ENCODE data around the gene CPAMD8. TPM values are rescaled to one million over a fixed set of nuclear protein-coding genes. Genes with fewer than 3 reads are reported as not detected.
"Not testable (repeated sequence)": the region's sequence is repeated elsewhere in the genome, so short reads cannot be mapped to it uniquely, and the experiment has no call there.

Gene CPAMD8
- total RNA-seq, 2 donors from 2014 or later, result 134 to 216 TPM

DNA sequence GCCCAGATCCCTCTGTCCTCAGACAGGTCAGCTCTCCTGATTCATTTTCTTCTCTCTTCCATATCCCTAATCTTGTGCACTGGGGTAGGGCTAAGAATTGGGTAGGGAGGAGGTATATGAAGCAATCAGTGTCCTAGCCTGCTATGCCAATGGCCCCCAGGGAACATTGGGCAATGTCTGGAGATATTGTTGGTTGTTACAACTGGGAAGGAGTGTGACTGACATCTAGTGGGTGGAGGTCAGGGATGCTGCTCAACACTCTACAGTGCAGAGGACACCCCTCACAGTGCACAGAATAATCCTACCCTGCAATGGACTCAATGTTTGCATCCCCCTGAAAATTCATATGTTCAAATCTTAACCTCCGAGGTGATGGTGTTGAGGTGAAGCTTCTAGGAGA lies 57.5 kb downstream of the CPAMD8 start:
- Histone ChIP-seq H3K4me1 (replicated peaks) (no peaks in the 10 kb centered on the region), H3K27me3 (replicated peaks; ENCODE audit: insufficient read depth) (no peaks in the 10 kb centered on the region), H3K27ac (no peak overlapping the region), H3K36me3 (no peaks in the 10 kb centered on the region), H3K4me3 (no peak overlapping the region), H3K9me3 (no peaks in the 10 kb centered on the region)
- DNase-seq (ENCODE audit: low spot score), result no peak
- 94% methylated on average over 1 of the region's 1 CpG for WGBS
- TF ChIP-seq POLR2A (IDR thresholded peaks at IDR 0.05), result no peak
- TF ChIP-seq, protein P1, sequence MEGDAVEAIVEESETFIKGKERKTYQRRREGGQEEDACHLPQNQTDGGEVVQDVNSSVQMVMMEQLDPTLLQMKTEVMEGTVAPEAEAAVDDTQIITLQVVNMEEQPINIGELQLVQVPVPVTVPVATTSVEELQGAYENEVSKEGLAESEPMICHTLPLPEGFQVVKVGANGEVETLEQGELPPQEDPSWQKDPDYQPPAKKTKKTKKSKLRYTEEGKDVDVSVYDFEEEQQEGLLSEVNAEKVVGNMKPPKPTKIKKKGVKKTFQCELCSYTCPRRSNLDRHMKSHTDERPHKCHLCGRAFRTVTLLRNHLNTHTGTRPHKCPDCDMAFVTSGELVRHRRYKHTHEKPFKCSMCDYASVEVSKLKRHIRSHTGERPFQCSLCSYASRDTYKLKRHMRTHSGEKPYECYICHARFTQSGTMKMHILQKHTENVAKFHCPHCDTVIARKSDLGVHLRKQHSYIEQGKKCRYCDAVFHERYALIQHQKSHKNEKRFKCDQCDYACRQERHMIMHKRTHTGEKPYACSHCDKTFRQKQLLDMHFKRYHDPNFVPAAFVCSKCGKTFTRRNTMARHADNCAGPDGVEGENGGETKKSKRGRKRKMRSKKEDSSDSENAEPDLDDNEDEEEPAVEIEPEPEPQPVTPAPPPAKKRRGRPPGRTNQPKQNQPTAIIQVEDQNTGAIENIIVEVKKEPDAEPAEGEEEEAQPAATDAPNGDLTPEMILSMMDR (IDR thresholded peaks at IDR 0.05), result peak in 1 of 4 experiments; percentile 9
- intact Hi-C loops (cut with DNase I), result no loop called here

DNA sequence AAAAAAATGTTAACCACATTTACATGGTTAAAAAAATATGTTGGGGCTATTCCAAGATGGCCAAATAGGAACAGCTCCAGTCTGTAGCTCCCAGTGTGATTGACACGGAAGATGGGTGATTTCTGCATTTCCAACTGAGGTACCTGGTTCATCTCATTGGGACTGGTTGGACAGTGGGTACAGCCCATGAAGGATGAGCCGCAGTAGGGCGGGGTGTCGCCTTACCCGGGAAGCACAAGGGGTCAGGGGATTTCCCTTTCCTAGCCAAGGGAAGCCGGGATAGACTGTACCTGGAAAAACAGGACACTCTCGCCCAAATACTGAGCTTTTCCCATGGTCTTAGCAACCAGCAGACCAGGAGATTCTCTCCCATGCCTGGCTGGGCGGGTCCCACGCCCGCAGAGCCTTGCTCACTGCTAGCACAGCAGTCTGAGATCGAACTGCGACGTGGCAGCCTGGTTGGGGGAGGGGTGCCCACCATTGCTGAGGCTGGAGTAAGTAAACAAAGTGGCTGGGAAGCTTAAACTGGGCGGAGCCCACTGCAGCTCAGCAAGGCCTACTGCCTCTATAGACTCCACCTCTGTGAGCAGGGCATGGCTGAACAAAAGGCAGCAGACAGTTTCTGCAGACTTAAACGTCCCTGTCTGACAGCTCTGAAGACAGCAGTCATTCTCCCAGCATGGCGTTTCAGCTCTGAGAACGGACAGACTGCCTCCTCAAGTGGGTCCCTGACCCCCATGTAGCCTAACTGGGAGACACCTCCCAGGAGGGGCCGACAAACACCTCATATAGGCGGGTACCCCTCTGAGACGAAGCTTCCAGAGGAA lies 65.4 kb downstream of the CPAMD8 start:
- peak overlapping the region; percentile 26 to 56 for H3K27ac ChIP-seq
- H3K4me1 ChIP-seq (replicated peaks), result peaks cover 23% of the 10 kb centered on the region
- H3K9me3 ChIP-seq; H3K4me3 ChIP-seq; H3K36me3 ChIP-seq; H3K27me3 ChIP-seq (replicated peaks; ENCODE audit: insufficient read depth); intact Hi-C loops (cut with DNase I): not testable (repeated sequence)
- WGBS, result 60% methylated on average over 20 of the region's 20 CpGs
- peak; percentile 32 for DNase-seq (ENCODE audit: low spot score)

DNA sequence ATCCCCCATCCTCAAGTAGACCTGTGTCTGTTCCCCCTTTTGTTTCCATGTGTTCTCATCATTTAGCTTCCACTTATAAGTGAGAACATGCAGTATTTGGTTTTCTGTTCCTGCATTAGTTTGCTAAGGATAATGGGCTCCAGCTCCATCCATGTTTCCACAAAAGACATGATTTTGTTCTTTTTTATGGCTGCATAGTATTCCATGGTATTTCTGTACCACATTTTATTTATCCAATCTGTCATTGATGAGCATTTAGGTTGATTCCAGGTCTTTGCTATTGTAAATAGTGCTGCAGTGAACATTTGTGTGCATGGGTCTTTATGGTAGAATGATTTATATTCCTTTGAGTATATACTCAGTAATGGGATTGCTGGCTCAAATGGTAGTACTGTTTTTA lies 68.3 kb downstream of the CPAMD8 start:
- H3K9me3 ChIP-seq; H3K36me3 ChIP-seq; H3K27me3 ChIP-seq (replicated peaks; ENCODE audit: insufficient read depth); H3K4me3 ChIP-seq; DNase-seq (ENCODE audit: low spot score); intact Hi-C loops (cut with DNase I): not testable (repeated sequence)
- Histone ChIP-seq H3K27ac (peak overlapping the region; percentile 68 to 71), H3K4me1 (replicated peaks) (peaks cover 23% of the 10 kb centered on the region)

DNA sequence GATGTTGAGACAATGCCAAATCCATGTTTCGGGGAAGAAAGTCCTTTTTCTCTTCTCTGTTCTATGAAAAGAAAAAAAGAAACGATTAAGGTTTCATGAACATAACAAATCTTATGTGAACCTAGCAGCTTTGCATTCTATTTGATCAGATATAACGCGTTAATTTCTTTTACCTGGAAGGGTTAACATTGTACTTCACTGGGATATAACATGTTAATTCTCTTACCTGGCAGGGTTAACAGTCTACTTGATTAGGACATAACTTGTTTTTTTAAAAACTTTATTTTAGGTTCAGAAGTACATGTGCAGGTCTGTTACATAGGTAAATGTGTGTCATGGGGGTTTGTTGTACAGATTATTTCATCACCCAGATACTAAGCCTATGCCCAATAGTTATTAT lies 68.8 kb downstream of the CPAMD8 start:
- no peaks in the 10 kb centered on the region for H3K36me3 ChIP-seq
- intact Hi-C loops (cut with DNase I), result no loop called here
- H3K4me3 ChIP-seq, result peak overlapping the region in 1 of 2 donors; percentile 4
- no peak for TF ChIP-seq POLR2AphosphoS5 (IDR thresholded peaks at IDR 0.05)
- TF ChIP-seq POLR2A (IDR thresholded peaks at IDR 0.05), result no peak
- TF ChIP-seq, protein P1 (IDR thresholded peaks at IDR 0.05), result no peak
- H3K9me3 ChIP-seq, result no peaks in the 10 kb centered on the region
- no peak for DNase-seq (ENCODE audit: low spot score)
- peaks cover 23% of the 10 kb centered on the region for H3K4me1 ChIP-seq (replicated peaks)
- WGBS, result 16% methylated on average over 4 of the region's 4 CpGs
- H3K27me3 ChIP-seq (replicated peaks; ENCODE audit: insufficient read depth), result no peaks in the 10 kb centered on the region
- H3K27ac ChIP-seq, result peak overlapping the region; percentile 68 to 71

DNA sequence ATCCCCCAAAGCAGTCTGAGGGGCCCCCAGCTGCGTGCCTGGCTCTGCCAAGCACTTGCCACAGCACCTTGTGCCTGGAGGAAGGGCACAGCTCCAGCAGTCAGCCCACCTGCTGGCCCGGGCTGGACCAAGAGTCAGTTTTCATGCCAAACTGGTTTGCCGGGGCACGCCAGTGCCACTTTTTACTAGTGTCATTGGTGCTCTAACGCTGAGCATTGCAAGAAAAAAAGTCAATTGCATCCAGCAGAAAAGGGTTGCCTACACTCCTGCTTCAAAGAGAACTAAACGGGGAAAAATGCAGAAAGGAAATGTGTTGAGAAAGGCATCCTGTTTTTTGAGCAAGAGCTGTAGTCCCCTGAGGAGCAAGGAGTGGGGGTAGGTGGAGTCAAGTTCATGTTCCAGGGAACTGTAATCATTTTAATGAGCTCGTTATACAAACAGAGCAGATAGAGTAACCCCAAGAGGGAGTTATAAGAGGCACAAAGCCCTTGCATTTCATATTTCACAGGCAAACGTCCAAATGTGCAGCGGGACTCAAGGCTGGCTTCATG lies 69.4 kb downstream of the CPAMD8 start:
- Histone ChIP-seq H3K36me3 (no peaks in the 10 kb centered on the region), H3K27me3 (replicated peaks; ENCODE audit: insufficient read depth) (no peaks in the 10 kb centered on the region), H3K9me3 (no peaks in the 10 kb centered on the region), H3K4me3 (peak overlapping the region in 1 of 2 donors; percentile 4), H3K27ac (peak overlapping the region; percentile 68 to 71), H3K4me1 (replicated peaks) (peaks cover 22% of the 10 kb centered on the region)
- TF ChIP-seq, protein P1 (IDR thresholded peaks at IDR 0.05), result no peak
- TF ChIP-seq POLR2AphosphoS5 (IDR thresholded peaks at IDR 0.05) (peak; percentile 74), POLR2A (IDR thresholded peaks at IDR 0.05) (no peak)
- peak; percentile 72 for DNase-seq (ENCODE audit: low spot score)
- intact Hi-C loops (cut with DNase I), result no loop called here
- 5% methylated on average over 9 of the region's 9 CpGs for WGBS

DNA sequence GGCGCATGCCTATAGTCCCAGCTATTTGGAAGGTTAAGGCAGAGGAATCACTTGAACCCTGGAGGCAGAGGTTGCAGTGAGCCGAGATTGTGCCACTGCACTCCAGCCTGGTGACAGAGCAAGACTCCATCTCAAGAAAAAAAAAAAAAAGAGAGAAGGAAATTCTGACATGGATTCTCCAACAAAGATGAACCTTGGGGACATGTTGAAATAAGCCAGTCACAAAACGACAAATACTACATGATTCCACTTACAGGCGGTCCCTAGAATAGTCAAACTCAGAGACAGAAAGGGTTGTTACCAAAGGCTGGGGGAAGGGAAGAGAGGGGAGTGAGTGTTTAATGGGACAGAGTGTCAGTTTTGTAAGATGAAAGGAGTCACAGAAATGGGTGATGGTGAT lies 71.4 kb downstream of the CPAMD8 start:
- H3K36me3 ChIP-seq, result no peaks in the 10 kb centered on the region
- H3K27ac ChIP-seq, result no peak overlapping the region
- H3K4me1 ChIP-seq (replicated peaks), result peaks cover 6% of the 10 kb centered on the region
- H3K27me3 ChIP-seq (replicated peaks; ENCODE audit: insufficient read depth), result no peaks in the 10 kb centered on the region
- no peaks in the 10 kb centered on the region for H3K9me3 ChIP-seq
- intact Hi-C loops (cut with DNase I), result no loop called here
- TF ChIP-seq, protein P1 (IDR thresholded peaks at IDR 0.05), result no peak
- TF ChIP-seq POLR2AphosphoS5 (IDR thresholded peaks at IDR 0.05), result no peak
- no peak for TF ChIP-seq POLR2A (IDR thresholded peaks at IDR 0.05)
- DNase-seq (ENCODE audit: low spot score), result no peak
- H3K4me3 ChIP-seq, result no peak overlapping the region
- WGBS, result 77% methylated on average over 4 of the region's 4 CpGs
